HG03439 (cell line): ENCODE measurements around the gene STK40.

Experiments used
- ATAC-seq: cut with Tn5 transposase; IDR thresholded peaks from one replicate; pipeline ENCODE4 v1.9.1; 2021; ENCODE audit warnings: mild to moderate bottlenecking, moderate library complexity; ENCODE audit not compliant: unreplicated experiment

STK40 gene

DNA sequence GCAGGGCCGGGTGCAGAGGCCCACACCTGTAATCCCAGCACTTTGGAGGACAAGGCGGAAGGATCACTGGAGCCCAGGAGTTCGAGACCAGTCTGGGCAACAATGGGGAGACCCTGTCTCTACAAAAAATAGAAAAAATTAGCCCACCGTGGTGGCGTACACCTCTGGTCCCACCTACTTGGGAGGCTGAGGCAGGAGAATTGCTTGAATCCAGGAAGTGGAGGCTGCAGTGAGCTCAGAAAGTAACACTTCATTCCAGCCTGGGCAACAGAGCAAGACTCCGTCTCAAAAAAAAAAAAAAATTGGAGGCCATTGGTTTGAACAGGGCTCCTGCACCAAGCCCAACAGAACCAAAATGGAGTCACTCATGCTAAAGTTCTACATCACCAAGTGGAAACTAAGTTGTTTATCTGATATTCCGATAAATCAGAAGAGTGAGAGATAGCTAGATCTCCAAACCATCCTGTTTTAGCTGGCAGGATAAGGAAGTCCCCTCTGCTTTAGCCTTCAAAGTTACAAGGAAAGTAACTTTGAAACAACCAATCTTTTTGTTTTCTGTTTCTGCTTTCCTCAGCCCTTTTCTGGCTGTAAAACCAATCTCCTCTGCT is 12.8 kb upstream of the STK40 start:
- no peak for ATAC-seq

DNA sequence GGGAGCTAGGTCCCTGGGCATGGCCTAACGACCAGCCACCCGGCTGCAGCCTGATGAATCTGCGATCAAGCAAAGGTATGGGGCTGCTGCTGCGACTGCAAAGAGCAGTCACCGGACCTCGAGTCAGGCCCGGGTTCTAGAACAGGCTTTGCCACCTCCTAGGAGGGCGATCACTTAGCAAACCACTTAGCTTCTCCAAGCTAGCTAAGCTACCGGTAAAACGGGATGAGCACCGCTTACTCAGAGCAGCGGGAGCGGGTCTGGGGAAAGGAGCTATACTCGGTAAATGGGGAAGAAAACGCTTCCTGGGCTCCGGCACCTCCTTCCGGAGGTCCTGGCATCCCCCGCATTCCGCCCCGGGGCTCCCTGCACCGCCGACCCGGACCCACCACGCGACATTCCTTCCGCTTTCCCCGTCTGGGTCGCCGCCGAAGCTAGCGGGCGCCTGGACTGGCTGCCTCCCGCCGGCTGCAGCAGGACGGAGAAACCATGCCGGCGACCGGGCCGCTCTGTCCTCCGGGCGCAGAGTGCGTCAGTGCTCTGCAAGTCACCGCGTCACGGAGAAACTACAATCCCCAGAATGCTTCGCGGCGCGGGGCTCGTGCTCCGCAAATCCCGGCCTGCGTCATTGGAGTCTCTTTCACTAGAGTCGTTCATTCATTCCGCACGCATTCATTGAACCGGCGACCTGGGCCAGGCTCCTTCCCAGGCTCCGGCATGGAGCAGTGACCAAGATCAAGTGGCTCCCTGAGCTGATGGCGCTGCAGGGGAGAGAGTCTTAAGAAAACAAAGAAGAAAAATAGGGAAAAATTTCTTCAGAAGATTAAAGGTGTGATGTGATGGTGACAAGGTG is 11.9 kb upstream of the STK40 start, which contains the start of gene LSM10:
Gene LSM10, minus strand, starts transcription at position 531 of the 853 bp plus-strand sequence. CDS start 3,779 bp downstream, outside the sequence.
- ATAC-seq, result peak; percentile 84

DNA sequence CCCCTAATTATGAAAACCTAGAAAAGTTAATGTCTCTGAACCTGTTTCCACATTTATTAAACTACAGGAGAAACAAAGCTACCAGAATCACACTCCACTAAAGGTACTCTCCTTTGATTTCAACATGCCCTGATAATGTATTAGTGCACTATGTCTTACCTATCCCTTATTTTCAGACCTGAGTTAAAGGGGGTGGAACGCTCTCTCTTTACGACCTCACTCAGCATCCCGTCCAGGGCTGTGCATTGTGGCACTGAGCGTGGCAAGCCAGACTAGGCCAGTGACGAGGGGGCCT is 11.3 kb upstream of the STK40 start:
- ATAC-seq, result no peak

DNA sequence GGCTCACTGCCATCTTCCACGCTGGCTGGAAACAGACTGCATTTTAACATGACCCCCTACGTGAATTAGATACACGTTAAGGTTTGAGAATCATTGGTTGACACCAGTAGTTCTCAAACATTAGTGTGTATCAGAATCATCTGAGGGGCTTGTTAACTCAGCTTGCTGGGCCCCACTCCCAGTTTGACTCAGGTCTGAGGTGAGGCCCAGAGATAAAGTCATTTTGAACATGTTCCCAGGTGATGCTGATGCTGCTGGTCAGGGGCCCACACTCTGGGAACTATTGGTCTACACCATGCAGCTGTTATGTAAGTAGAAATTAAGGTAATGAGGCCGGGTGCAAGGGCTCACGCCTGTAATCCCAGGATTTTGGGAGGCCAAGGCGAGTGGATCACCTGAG is 10.6 kb upstream of the STK40 start:
- no peak for ATAC-seq

DNA sequence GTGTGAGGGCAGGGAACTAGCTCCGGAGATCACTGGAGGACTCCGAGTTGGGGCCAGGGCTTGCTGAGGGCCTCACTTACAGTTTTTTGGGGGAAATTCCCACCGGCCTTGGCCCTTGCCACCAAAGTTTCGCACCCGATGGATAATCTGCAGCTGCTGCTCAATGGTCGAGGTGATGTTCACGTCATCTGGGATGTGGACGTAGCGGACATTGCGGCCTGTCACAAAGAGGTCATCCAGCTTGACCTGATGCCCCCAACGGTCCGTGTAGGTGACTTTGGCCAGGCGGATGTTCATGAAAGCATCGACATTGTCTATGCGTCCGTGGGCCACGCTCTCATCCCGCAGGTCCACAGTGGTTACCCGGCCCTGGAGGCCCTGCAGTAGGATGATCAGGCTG is 8.0 kb upstream of the STK40 start:
- ATAC-seq, result no peak

DNA sequence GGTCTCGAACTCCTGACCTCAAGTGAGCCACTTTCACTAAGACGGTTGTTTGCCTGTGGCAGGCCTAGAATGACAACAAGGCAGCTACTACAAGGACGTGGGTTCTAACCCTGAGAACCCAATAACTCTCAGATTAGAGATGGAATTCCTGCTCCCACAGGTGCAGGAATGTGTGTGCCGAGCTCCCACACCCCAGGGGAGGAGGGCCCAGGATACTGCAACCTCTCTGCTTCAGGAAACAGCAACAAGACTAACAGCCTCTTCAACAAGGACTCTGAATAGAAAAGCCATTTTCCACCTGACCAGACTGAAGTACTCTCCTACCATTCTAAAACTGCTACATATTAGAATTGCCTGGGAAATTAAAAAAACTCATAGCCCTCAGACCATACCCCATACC is 7.1 kb upstream of the STK40 start:
- ATAC-seq, result no peak

DNA sequence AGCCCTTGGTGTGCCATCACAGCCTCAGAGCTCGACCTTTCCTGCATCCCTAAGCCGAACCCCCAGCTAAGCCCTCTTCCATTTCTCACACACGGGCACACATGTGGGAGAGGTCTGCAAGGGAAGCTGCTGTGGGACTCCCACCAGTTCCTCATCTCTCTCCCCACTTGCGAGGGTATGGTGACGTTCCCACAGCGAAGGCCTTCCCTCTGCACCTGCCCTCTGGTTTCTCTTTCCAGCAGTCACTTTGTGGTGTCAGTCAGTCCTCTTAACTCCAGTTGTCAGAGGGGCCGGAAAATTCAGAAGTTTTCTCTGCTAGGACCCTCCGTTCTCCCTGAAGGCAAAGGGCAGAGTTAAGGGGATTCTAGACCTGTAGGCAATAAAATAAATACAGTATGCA is 5.5 kb upstream of the STK40 start:
- no peak for ATAC-seq

DNA sequence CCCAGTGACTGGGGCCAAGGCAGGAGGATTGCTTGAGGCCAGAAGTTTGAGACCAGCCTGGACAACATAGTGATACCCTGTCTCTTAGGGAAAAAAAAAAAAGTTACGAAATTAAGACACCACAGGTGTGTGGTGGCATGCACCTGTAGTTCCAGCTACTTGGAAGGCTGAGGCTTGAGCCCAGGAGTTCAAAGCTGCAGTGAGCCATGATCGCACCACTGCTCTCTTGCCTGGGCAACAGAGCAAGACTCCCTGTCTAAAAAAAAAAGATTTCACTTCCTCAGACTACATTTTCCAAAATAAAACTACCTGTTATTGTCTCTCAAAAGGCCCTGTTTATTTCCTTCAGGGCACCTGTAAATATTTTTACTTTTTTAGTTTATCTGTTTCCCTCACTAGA is 4.7 kb upstream of the STK40 start:
- ATAC-seq, result no peak

DNA sequence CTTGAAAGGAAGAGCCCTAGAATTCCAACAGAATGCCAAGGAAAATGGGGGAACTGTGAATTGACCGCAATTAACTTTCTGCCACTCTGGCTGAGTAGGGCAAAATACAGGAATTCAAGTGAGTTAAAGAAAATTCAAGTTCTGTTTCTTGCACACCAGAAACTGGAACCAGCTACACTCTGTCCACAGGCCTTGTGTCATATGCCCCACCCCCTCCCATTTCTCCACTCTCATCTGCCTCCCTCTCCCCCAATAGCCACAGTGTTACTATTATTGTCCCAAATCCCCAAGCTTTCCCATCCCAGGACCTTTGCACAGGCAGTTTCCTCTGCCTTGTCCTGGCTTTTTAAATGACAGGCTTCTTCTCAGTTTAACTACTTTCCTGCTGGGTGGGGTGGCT is 4.3 kb upstream of the STK40 start:
- ATAC-seq, result no peak

DNA sequence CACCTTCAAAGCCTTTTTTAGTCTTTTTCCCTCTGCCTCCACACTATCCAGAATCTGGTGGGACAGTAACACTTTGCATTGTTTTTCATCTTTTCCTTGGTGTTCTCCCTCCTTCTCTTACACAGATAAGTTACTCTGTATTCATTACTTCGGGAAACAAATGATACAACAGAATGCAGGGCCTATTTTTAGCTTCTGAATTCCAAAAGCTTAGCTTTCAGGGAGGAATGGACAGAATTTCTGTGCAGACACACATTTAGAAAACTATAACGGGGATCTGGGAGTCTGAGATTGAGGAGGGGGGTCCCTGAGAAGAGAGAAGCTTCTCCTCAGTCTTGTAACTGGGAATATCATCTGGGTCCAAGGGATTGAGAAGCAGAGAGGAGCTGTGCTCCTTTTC is 3.5 kb upstream of the STK40 start:
- ATAC-seq, result no peak

DNA sequence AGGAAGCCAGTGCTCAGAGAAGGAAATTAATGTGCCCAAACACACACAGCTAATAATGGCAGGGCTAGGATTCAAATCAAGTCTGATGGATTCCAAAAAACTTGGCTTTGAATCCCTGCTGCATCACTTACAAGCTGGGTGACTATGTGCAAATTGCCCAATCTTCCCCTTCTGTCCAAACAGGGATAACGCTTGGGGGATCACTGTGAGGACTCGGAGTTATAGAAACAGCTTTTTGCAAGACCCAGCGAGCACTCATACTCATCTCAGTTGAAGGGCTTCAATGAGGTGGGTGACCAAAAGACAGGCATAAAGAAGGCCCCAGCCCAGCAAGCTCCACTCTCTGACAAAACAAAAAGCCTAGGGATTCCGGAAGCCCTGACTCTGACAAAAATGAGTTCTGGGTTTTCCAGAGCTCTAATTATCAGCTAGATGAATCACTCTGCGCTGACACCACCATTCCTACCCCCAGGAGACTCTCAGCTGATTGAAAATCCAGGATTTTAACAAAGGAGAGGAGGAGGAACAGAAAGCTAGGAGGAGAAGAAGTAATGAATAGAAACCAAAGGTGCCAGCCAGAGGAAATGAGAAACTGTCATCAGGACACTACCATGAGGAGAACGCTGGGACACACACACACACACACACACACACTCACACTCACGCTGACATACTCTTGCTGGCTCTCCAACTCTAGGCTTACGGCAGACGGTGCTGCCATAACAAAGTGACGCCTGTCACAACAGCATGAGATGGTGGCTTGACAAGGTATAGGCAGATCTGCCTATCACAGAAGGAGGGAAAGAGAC is 1.6 kb upstream of the STK40 start:
- ATAC-seq, result no peak

DNA sequence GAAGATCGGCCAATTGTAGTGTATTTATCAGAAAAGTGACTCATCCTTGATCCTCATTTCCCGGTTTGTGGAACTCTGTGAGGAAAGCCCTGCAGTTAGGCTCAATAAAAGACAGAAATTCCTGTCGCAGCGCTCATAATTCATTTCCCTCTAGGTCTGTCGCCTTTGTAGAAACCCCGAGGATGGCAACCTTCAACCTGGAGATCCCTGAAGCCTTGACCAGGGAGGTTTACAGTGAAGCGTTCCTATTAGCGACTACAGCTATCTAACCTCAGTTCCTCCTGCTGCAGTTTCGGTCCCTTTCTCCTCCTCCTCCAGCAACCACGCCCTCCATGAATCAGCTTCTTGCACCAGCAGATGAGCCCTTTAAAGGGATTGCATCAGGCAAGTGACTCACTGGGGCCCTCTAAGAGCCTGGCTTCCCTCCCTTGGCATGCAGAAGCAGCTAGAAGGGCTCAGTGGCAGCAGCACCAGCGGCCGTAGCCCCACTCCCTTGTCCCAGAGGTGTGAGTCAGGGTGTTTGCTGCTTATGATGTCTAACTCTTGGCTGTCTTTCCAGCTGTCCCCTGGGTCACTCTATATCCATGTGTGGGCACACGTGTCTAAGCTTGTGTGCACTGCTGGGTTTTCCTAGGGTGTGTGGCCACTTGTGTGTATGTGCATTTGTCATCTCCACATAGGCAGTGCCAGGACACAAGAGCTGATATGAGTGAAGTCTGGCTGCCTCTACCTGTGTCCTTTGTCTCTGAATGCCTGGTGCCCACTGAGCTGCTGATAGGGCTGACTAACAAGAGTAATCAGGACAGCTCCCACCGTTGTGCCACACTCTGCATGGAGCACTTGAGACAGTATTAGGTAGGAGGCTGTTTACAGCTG is 779 bp upstream of the STK40 start:
- ATAC-seq, result peak; percentile 43

DNA sequence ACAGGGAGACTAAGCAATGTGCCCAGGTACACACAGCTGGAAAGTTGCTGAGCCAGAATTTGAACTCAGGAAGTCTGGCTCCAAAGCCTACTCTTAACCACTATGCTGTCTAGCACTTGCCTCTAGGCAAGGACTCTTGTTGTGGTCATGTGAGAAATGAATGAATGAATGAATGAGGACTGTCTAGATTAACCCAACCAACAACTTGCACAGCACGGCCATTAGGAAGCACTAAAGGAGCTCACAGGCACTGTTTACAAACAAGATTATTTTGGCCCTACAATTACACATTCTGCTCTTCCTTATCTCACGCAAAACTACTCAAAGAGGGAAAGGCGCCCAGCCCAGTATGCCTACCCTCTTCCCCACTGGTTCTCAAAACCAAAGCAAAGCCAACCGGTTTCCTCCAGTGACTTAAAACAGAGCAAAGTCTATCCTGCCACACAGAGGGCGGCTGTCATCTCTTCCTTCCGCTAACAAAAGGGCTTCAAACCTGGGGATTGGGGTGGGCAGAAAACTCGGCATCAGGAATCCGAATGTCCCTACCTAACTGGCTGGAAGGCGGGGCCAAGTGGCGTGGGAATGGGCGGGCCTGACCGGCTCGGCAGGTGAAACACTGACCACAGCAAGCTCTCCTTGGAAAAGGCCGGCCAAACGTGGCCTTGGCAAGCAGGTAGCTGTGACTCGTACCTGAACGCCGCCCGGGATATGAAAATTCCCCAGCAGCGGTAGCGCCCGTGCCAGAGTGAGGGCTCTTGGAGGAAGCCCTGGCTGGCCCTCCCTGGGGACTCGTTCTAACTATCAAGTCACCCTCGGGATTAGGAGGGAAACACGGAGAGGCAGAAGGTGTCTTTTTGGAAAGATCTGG is 948 bp downstream of the STK40 start:
- ATAC-seq, result no peak

DNA sequence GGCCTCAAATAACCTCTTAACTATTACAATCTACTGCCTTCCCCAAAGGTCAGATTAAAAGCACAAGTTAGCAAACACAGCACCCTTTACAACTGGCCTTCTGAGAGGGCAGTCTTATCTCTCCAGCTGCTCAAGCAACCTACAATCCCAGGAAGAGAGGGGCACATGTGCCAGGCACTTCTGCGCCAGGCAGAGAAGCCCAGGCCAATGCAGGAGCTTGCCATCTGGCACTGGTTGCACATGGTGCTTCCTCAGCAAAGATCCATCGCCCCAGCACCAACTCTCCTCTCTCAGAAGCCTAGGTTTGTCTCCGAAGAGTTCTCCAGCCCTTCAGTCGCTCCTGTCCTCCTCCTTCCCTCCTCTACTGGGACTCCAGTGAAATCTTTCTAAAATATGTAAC is 2.5 kb downstream of the STK40 start:
- ATAC-seq, result no peak

DNA sequence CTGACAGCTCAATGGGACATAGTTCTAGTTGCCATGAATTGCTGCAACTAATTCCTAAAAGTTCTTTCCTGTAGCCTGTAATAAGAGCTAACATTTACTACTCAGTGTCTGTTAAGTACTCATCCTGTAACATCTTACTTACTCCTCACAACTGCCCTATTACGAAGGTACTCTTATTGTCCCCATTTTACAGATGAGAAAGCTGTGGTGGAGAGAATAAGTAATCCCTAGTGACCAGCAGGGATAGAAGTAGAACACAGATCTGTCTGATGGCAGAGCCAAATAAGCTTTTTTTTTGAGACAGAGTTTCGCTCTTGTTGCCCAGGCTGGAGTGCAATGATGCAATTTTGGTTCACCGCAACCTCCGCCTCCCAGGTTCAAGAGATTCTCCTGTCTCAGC is 3.1 kb downstream of the STK40 start:
- ATAC-seq, result no peak

DNA sequence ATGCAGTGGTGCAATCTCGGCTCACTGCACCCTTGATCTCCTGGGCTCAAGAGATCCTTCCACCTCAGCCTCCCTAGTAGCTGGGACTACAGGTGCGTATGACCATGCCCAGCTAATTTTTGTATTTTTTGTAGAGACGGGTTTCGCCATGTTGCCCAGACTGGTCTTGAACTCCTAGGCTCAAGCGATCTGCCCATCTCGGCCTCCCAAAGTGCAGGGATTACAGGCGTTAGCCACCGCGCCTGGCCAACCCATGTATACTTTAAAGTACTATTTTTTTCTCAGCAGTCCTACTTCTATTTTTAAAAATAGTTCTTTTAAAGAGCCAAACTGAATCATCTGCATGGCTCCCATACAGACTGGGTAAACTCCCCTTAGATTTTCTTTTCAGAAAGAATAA is 3.5 kb downstream of the STK40 start:
- ATAC-seq, result no peak

DNA sequence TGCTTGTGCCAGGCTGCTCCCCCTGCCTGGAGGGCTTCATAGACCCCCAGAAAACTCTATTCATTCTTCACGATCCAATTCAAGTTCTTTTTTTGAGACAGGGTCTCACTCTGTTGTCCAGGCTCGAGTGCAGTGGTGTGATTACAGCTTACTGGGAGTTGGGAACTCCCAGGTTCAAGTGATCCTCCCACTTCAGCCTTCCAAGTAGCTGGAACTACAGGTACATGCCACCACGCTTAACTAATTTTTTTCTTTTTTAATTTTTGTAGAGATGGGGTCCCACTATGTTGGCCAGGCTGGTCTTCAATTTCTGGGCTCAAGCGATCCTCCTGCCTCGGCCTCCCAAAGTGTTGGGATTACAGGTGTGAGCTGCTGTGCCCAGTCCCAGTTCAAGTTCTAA is 4.3 kb downstream of the STK40 start:
- ATAC-seq, result no peak

DNA sequence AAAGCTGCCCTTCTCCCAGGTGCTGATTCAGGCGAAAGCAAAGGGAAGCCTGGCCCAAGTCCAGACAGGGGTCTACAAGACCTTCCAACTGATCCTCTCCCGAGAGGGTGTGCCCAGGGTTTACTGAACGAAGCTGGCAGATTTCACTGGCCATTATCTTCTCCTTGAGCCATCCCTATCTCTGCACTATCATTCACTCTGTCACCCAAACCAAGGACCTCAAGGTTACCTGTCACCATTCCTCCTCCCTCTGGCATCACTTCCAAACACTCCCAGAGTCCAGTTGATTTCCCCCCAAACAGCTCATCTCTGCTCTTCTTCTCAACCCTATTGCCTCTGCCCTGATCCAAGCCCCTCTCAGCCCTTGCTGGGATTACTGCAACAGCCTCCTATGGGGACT is 4.9 kb downstream of the STK40 start:
- no peak for ATAC-seq

DNA sequence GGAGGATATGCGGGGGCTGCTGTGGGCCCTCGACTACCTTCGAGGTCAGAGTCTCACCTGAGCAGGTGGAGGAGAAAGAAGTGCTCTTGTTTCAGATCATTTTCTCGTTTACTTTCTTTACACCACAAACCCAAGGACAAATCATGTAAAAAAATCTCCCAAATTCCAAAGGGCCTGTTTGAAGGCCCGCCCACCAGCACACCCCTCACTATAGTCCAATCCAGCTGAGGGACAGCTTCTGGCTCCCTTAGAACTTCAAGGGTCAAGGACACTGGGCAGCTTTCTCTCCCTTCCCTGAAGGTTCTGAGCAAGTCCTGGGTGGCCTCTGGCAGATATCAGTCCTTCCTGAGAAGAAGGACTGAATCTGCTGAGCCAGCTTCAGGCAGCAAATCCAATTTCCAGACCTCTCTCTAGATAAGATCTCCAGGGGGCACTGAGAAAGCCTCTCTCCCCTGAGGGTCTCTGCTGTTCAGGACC is 5.5 kb downstream of the STK40 start:
- ATAC-seq, result no peak
